Measurements from ENCODE around the gene CFAP45. TPM values are rescaled to one million over a fixed set of nuclear protein-coding genes. Genes with fewer than 3 reads are reported as not detected.

Gene CFAP45
- total and polyA plus RNA-seq, 2 experiments from 2014 or later, result 0.43 TPM; not detected in 1

DNA sequence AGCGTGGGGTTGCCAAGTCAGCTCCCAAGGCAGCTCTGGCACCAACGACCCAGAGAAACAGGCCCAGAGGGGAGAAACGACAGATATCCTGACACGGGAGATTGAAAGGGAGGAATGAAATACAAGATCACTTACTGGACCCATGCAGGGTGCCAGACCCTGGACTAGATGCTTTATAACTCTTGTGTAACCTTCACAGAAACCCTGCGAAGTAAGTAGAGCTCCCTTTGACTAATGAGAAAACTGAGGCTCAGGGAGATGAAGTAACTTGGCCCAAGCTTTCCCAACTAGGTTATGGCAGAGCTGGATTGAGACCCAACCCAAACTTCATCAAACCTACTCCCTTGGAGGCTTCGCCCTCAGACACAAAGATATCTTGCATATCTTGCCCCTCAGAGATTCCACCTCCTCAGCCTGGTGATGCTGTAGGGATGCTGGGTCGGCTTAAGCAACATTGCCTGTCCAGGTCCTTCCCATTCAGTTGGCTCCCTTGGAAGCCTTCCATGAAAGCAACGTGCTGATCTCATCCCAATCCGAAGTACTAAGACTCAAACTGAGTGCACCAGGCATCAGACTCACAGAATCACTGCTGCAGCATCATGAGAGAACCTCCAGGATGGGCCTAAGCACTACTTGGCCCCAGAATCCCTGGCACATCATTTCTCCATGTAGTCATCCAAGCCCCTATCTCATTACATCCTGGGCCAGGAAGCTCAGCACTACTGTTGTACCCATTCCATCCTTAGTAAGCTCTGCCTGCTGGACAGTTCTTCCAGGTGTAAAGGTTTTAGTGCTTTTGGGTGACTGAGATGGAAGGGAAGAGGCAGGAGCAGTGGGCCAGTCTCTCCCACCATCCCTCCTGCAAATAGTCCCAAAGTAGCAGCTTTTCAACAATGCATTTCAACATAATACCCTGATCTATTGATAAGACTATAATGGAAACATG is 46.5 kb upstream of the CFAP45 start:
- Histone ChIP-seq H3K36me3 (replicated peaks; ENCODE audit: insufficient read depth, low read depth) (no peaks in the 10 kb centered on the region), H3K27me3 (no peaks in the 10 kb centered on the region), H2AFZ (peak overlapping the region; percentile 62), H3K27ac (no peak overlapping the region), H4K20me1 (ENCODE audit: insufficient read depth, poor library complexity, severe bottlenecking) (no peaks in the 10 kb centered on the region), H3K79me2 (peaks cover 26% of the 10 kb centered on the region), H3K9me3 (ENCODE audit: low read depth) (no peaks in the 10 kb centered on the region), H3K4me3 (no peak overlapping the region), H3K4me2 (peak overlapping the region; percentile 90), H3K9me2 (replicated peaks; ENCODE audit: insufficient read depth) (no peaks in the 10 kb centered on the region), H3K4me1 (ENCODE audit: insufficient read depth) (peaks cover 23% of the 10 kb centered on the region)
- DNase-seq (ENCODE audit: low spot score), result no peak
- 52% methylated on average over 9 of the region's 9 CpGs for WGBS (ENCODE audit: low lambda C conversion rate, missing lambda C conversion rate)
- TF ChIP-seq EZH2 (IDR thresholded peaks at IDR 0.05; ENCODE audit: borderline replicate concordance) (no peak), EZH2phosphoT487 (IDR thresholded peaks at IDR 0.05; ENCODE audit: low read depth, severe bottlenecking, unreplicated experiment) (no peak)
- TF ChIP-seq, protein P1, sequence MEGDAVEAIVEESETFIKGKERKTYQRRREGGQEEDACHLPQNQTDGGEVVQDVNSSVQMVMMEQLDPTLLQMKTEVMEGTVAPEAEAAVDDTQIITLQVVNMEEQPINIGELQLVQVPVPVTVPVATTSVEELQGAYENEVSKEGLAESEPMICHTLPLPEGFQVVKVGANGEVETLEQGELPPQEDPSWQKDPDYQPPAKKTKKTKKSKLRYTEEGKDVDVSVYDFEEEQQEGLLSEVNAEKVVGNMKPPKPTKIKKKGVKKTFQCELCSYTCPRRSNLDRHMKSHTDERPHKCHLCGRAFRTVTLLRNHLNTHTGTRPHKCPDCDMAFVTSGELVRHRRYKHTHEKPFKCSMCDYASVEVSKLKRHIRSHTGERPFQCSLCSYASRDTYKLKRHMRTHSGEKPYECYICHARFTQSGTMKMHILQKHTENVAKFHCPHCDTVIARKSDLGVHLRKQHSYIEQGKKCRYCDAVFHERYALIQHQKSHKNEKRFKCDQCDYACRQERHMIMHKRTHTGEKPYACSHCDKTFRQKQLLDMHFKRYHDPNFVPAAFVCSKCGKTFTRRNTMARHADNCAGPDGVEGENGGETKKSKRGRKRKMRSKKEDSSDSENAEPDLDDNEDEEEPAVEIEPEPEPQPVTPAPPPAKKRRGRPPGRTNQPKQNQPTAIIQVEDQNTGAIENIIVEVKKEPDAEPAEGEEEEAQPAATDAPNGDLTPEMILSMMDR (IDR thresholded peaks at IDR 0.05; ENCODE audit: poor library complexity), result no peak

GRCh38 chr1:159945483-159946241 is 45.7 kb upstream of the CFAP45 start, which contains the start of gene IGSF9:
IGSF9 (minus strand) TSS chr1:159945613; CDS start chr1:159943454, 2,159 bp downstream.
- Histone ChIP-seq H3K9me3 (ENCODE audit: low read depth) (no peaks in the 10 kb centered on the region), H3K9me2 (replicated peaks; ENCODE audit: insufficient read depth) (no peaks in the 10 kb centered on the region), H3K4me3 (peak within 1 kb of the TSS; percentile 50), H3K27ac (peak within 1 kb of the TSS; percentile 9), H3K27me3 (no peaks in the 10 kb centered on the region), H4K20me1 (ENCODE audit: insufficient read depth, poor library complexity, severe bottlenecking) (no peaks in the 10 kb centered on the region), H2AFZ (peak within 1 kb of the TSS; percentile 62), H3K4me1 (ENCODE audit: insufficient read depth) (peaks cover 30% of the 10 kb centered on the region), H3K36me3 (replicated peaks; ENCODE audit: insufficient read depth, low read depth) (no peaks in the 10 kb centered on the region), H3K79me2 (peaks cover 26% of the 10 kb centered on the region), H3K4me2 (peak within 1 kb of the TSS; percentile 90)
- TF ChIP-seq EZH2 (IDR thresholded peaks at IDR 0.05; ENCODE audit: borderline replicate concordance) (no peak), EZH2phosphoT487 (IDR thresholded peaks at IDR 0.05; ENCODE audit: low read depth, severe bottlenecking, unreplicated experiment) (no peak)
- TF ChIP-seq, protein P1 (IDR thresholded peaks at IDR 0.05; ENCODE audit: poor library complexity), result peak; percentile 79
- DNase-seq (ENCODE audit: low spot score), result peak; percentile 94
- under 1% methylated on average over 49 of the region's 58 CpGs for WGBS (ENCODE audit: low lambda C conversion rate, missing lambda C conversion rate)

DNA sequence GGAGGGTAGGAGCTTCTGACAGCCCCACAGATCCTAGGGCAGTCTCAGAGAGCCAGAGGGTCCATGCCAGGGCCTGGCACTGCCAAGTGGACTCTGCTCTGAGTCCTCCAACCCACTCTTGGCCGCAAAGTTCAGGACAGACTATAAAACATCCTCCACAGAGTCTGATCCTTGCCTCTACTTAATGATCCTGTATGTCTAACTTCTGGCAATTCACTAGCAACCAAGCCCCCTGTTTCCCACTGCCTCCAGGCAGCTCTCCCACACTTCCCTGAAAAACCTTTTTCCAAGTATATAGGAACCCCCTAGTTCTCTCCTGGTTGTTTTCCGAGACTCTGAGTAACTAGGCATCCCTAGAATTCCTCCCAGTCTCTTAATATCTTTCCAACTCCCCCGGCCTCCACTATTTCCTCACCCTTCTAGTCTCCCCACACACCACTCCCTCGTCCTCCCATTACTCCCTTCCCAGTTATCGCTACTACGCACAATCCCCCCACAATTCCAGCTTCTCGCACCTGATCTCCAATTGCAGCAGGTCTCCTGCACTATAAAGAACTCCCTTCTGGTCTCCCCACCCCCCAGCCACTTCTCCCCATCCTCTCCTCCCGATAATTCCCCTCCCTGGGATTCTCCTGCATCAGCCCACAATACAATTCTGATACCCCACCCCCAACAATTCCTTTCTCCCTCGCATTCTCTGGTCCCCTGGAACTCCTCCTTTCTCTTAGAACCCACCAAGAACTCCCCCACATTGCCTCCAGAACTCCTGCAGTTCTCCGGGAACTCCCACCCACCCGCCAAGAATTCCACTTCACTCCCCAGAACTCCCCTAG is 44.9 kb upstream of the CFAP45 start:
- Histone ChIP-seq H3K27ac (peak overlapping the region; percentile 9), H4K20me1 (ENCODE audit: insufficient read depth, poor library complexity, severe bottlenecking) (no peaks in the 10 kb centered on the region), H3K36me3 (replicated peaks; ENCODE audit: insufficient read depth, low read depth) (no peaks in the 10 kb centered on the region), H3K9me2 (replicated peaks; ENCODE audit: insufficient read depth) (no peaks in the 10 kb centered on the region), H3K27me3 (no peaks in the 10 kb centered on the region), H3K4me1 (ENCODE audit: insufficient read depth) (peaks cover 38% of the 10 kb centered on the region), H3K4me3 (peak overlapping the region; percentile 50), H2AFZ (peak overlapping the region; percentile 21), H3K79me2 (peaks cover 26% of the 10 kb centered on the region), H3K9me3 (ENCODE audit: low read depth) (no peaks in the 10 kb centered on the region), H3K4me2 (peak overlapping the region; percentile 90)
- WGBS (ENCODE audit: low lambda C conversion rate, missing lambda C conversion rate), result 22% methylated on average over 10 of the region's 11 CpGs
- no peak for DNase-seq (ENCODE audit: low spot score)
- TF ChIP-seq EZH2phosphoT487 (IDR thresholded peaks at IDR 0.05; ENCODE audit: low read depth, severe bottlenecking, unreplicated experiment), result no peak
- no peak for TF ChIP-seq EZH2 (IDR thresholded peaks at IDR 0.05; ENCODE audit: borderline replicate concordance)
- TF ChIP-seq, protein P1 (IDR thresholded peaks at IDR 0.05; ENCODE audit: poor library complexity), result no peak
